ENCODE measurements around the gene SYCN.

The SYCN gene

DNA sequence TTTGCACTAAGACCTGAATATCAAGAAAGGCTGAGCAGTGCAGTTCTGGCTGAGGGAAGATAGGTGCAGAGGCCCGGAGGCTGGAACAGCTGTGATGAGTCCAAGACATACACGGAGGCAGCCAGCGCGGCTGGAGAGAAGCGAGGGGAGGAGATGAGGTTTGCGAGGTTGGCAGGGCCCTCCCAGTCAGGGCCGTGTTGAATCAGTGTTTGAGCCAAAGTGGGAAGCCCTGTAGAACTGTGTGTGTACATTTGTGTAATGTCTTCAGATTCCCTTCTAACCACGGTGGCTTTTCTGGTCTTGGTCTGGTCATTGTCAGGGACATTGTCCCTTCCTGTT is 43.6 kb downstream of the SYCN start:
- Histone ChIP-seq H3K9ac (ENCODE audit: low read length) (no peak overlapping the region), H3K9me3 (ENCODE audit: control insufficient read depth, insufficient read depth, low read depth, low read length) (no peaks in the 10 kb centered on the region), H3K27ac (ENCODE audit: low read depth, low read length) (no peak overlapping the region), H3K4me1 (ENCODE audit: control insufficient read depth, insufficient read depth, low read length) (peaks cover 13% of the 10 kb centered on the region), H3K27me3 (ENCODE audit: control insufficient read depth, insufficient read depth, low read length) (no peaks in the 10 kb centered on the region), H3K4me3 (ENCODE audit: low read depth, low read length) (no peak overlapping the region), H3K36me3 (ENCODE audit: control insufficient read depth, insufficient read depth, low read length) (peaks cover 5% of the 10 kb centered on the region; the same call in 1 of the 2 replicates)

DNA sequence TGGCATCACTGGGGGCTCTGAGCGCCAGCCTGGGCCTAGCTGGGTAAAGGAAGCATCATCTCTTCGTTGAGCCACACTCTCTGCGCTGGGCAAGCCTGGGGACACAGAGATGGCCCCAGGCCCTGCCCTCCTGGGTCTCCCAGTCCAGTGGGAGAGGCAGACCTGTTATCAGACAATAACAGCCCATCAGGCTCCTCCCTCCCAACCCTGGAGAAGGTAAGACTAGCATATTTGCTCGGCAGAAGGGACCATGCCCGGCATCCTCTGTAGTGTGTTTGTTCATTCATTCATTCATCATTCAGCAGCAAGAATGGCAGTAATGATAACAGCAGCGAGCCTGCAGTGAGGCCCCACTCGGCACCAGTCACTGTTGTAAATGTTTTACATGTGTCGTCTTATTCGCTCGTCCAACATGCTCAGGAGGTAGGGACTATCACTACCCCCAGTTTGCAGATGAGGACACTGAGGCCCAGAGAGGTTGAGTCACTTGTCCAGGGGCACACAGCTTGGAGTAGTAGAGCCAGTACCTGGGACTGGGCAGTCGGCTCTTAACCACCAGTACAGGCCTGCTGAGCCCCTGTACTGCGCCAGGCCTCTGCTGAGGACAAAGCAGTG is 45.3 kb downstream of the SYCN start:
- Histone ChIP-seq H3K36me3 (ENCODE audit: control insufficient read depth, insufficient read depth, low read length) (peaks cover 5% of the 10 kb centered on the region; the same call in 1 of the 2 replicates), H3K27ac (ENCODE audit: low read depth, low read length) (no peak overlapping the region)

DNA sequence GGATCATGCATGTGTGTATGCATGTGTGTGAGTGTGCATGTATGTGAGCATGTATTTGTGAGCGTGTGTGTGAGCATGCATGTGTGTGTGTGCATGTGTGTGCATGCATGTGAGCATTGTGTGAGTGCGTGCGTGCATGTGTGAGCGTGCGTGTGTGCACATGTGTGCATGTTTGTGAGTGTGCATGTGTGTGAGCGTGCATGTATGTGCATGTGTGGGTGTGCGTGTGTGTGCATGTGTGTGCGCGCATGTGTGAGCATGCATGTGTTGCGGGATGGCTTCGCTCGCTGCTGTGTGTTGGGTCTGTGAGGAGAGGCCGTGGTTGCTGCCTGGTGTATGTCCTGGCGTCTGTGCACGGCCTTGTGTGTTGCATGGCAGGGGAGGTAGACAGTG is 46.1 kb downstream of the SYCN start:
- Histone ChIP-seq H3K36me3 (ENCODE audit: control insufficient read depth, insufficient read depth, low read length) (peaks cover 5% of the 10 kb centered on the region; the same call in 1 of the 2 replicates), H3K27ac (ENCODE audit: low read depth, low read length) (no peak overlapping the region), H3K9ac (ENCODE audit: low read length) (no peak overlapping the region), H3K4me3 (ENCODE audit: low read depth, low read length) (no peak overlapping the region), H3K9me3 (ENCODE audit: control insufficient read depth, insufficient read depth, low read depth, low read length) (no peaks in the 10 kb centered on the region), H3K27me3 (ENCODE audit: control insufficient read depth, insufficient read depth, low read length) (no peaks in the 10 kb centered on the region), H3K4me1 (ENCODE audit: control insufficient read depth, insufficient read depth, low read length) (peaks cover 28% of the 10 kb centered on the region)

More for the DNA sequence above, 45.3 kb downstream of the SYCN start:
- H3K9me3 ChIP-seq (ENCODE audit: control insufficient read depth, insufficient read depth, low read depth, low read length) = no peaks in the 10 kb centered on the region
- H3K9ac ChIP-seq (ENCODE audit: low read length) = no peak overlapping the region
- no peaks in the 10 kb centered on the region for H3K27me3 ChIP-seq (ENCODE audit: control insufficient read depth, insufficient read depth, low read length)
- H3K4me3 ChIP-seq (ENCODE audit: low read depth, low read length) = no peak overlapping the region
- H3K4me1 ChIP-seq (ENCODE audit: control insufficient read depth, insufficient read depth, low read length) = peaks cover 29% of the 10 kb centered on the region

DNA sequence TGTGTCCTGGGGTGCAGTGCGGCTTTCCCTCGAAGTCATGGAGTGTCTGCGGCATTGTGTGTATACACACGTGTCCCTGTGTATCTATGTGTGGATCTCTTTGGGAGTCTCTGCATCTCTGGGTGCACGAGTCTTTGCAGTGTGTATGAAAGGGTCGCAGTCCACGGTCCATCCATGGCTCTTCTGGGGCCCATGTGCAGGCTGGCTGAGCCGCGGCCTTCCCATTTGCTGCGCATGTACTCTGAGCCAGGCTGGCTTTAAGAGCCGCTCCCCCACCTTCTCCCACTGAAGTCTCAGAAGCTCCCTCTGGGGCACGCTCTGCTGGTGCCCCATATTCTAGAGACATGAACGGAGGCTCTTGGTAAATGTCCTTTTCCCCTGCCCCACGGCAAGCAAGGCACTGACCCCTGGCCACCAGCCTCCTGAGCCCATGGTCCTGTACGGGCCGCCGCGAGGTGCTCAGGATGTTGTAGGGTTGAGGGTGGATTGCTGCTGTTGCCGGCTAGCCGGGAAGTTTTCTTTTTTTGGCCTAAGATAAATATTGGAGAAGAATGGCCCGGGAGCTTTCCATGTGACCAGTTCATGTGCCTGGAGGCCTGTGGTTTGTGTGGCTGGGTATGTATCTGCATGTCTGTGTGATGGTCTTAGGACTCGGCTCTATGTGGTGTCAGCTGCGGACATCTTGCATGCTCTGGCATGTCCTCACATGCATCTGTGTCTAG is 46.6 kb downstream of the SYCN start:
- Histone ChIP-seq H3K9ac (ENCODE audit: low read length) (no peak overlapping the region), H3K4me1 (ENCODE audit: control insufficient read depth, insufficient read depth, low read length) (peaks cover 23% of the 10 kb centered on the region), H3K27me3 (ENCODE audit: control insufficient read depth, insufficient read depth, low read length) (no peaks in the 10 kb centered on the region), H3K27ac (ENCODE audit: low read depth, low read length) (no peak overlapping the region), H3K36me3 (ENCODE audit: control insufficient read depth, insufficient read depth, low read length) (peaks cover 5% of the 10 kb centered on the region; the same call in 1 of the 2 replicates), H3K4me3 (ENCODE audit: low read depth, low read length) (no peak overlapping the region), H3K9me3 (ENCODE audit: control insufficient read depth, insufficient read depth, low read depth, low read length) (no peaks in the 10 kb centered on the region)

DNA sequence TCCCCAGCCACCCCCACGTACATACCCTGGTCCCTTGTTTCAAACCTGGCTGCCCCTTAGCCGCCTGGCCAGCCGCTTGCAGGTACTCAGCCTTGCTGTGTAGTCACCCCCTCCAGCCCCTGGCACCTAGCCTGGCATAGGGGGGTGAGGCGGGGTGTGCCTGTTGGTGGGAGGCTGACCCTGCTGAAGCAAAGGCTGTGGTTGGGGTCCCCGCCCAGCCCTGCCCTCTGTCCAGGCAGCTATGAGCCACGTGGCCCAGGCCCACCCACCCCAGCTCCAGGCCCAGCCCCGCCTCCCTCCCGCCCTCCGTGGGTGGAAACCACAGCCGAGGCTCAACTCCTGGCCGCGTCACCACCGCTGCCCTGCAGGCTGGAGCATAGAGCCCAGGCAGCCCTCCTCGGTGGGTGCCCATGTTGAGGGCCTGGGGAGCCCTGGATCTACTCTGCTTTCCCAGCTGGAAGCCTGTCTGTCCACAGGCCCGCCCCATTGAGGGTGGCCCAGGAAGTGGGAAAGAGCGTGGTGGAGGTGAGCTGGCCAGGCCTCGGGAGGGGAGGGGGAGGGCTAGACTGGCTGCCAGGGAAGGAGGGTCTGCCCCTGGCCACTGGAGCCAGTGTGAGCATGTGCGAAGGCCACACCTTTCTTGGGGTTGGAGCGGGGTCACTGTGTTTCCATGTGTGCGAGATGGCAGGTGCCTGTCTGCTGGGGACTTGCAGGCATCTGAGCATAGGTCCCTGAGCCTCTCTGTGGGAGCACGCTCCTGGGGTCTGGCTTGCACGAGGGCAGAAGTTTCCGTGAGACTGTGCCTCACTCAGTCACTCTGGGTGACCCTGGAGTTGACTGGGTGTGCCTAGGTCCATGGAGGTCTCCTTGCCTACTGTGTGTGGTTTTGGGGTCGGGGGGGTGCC is 47.5 kb downstream of the SYCN start:
- H3K4me3 ChIP-seq (ENCODE audit: low read depth, low read length) = no peak overlapping the region
- H3K27me3 ChIP-seq (ENCODE audit: control insufficient read depth, insufficient read depth, low read length) = no peaks in the 10 kb centered on the region
- no peak overlapping the region for H3K9ac ChIP-seq (ENCODE audit: low read length)
- no peak overlapping the region for H3K27ac ChIP-seq (ENCODE audit: low read depth, low read length)
- H3K36me3 ChIP-seq (ENCODE audit: control insufficient read depth, insufficient read depth, low read length) = peaks cover 5% of the 10 kb centered on the region; the same call in 1 of the 2 replicates
- peaks cover 22% of the 10 kb centered on the region for H3K4me1 ChIP-seq (ENCODE audit: control insufficient read depth, insufficient read depth, low read length)
- H3K9me3 ChIP-seq (ENCODE audit: control insufficient read depth, insufficient read depth, low read depth, low read length) = no peaks in the 10 kb centered on the region

DNA sequence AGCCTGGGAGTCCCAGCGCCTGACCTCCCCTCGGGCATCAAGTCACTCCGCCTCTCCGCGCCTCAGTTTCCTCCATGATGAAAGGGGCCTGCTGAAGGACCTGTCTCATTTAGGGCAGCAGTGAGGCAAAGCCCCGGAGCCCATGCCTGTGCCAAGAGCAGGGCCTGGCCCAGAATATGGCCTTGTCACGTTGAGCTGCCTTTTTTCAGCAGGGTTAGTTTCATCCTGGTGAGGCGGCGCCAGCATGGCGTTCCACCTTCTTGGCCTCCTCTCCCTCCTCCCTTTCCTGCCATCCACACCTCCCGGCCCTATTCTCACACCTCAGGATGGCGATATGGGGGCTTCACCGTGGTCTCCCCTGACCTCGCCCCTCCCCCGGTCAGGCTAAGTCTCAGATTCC is 48.3 kb downstream of the SYCN start:
- Histone ChIP-seq H3K4me1 (ENCODE audit: control insufficient read depth, insufficient read depth, low read length) (peaks cover 22% of the 10 kb centered on the region), H3K4me3 (ENCODE audit: low read depth, low read length) (no peak overlapping the region)

DNA sequence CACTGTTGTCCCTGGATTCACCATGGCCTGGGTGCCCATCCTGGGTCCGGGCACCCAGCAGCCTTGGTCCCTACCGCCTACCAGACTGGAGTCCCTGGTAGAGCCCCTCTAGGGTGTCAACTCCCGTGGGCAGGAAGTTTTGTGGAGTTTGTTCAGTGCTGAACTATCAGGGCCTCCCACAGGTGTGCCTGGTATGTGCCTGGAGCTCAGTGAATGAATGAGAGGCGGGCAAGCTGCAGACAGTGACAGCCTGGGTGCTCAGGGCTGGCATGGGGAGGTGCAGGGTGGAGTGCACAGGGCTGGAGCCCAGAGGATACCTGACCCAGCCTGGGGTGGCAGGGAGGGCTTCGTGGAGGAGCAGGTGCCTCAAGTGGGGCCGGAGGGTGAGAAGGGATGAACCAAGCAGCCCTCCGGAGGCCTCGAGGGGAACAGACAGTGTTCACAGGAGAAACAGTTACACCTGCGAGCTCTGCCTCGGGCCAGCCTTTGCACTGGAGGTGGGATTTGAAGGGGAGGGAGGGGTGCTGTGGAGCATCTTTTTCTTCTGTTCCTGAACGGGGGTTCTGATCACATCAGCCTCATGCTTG is 48.9 kb downstream of the SYCN start:
- Histone ChIP-seq H3K9me3 (ENCODE audit: control insufficient read depth, insufficient read depth, low read depth, low read length) (no peaks in the 10 kb centered on the region), H3K27ac (ENCODE audit: low read depth, low read length) (no peak overlapping the region), H3K36me3 (ENCODE audit: control insufficient read depth, insufficient read depth, low read length) (peaks cover 5% of the 10 kb centered on the region; the same call in 1 of the 2 replicates), H3K4me1 (ENCODE audit: control insufficient read depth, insufficient read depth, low read length) (peaks cover 24% of the 10 kb centered on the region), H3K4me3 (ENCODE audit: low read depth, low read length) (no peak overlapping the region), H3K9ac (ENCODE audit: low read length) (no peak overlapping the region), H3K27me3 (ENCODE audit: control insufficient read depth, insufficient read depth, low read length) (no peaks in the 10 kb centered on the region)

More for the DNA sequence above, 48.3 kb downstream of the SYCN start:
- peaks cover 5% of the 10 kb centered on the region; the same call in 1 of the 2 replicates for H3K36me3 ChIP-seq (ENCODE audit: control insufficient read depth, insufficient read depth, low read length)
- no peak overlapping the region for H3K27ac ChIP-seq (ENCODE audit: low read depth, low read length)
- H3K9me3 ChIP-seq (ENCODE audit: control insufficient read depth, insufficient read depth, low read depth, low read length) = no peaks in the 10 kb centered on the region
- H3K27me3 ChIP-seq (ENCODE audit: control insufficient read depth, insufficient read depth, low read length) = no peaks in the 10 kb centered on the region
- no peak overlapping the region for H3K9ac ChIP-seq (ENCODE audit: low read length)

DNA sequence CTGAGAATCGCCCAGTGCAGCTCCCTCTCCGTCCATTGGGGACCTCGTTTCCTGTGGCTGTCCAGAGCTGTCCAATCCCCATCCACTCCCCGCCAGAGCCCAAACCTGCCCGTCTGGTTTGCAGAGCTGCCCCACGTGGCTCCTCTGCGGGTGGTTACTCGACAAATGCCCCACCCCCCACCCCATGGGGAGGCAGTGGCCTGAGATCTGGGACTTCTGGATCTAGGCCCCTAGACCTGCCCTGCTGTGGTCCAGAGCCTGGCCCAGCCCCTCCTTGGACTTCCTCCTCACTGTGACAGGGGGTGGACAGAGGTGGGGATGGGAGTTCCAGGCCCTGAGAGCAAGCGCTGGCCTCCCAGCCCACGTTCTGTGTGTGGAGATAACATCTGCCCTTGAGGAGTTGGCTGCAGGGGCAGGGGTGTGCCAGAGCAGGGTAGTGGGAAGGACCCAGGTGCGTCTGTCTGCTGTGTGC is 49.4 kb downstream of the SYCN start:
- no peak overlapping the region for H3K4me3 ChIP-seq (ENCODE audit: low read depth, low read length)
- H3K27me3 ChIP-seq (ENCODE audit: control insufficient read depth, insufficient read depth, low read length) = no peaks in the 10 kb centered on the region
- H3K9me3 ChIP-seq (ENCODE audit: control insufficient read depth, insufficient read depth, low read depth, low read length) = no peaks in the 10 kb centered on the region
- H3K9ac ChIP-seq (ENCODE audit: low read length) = no peak overlapping the region
- peaks cover 27% of the 10 kb centered on the region for H3K4me1 ChIP-seq (ENCODE audit: control insufficient read depth, insufficient read depth, low read length)
- no peak overlapping the region for H3K27ac ChIP-seq (ENCODE audit: low read depth, low read length)
- H3K36me3 ChIP-seq (ENCODE audit: control insufficient read depth, insufficient read depth, low read length) = peaks cover 5% of the 10 kb centered on the region; the same call in 1 of the 2 replicates

DNA sequence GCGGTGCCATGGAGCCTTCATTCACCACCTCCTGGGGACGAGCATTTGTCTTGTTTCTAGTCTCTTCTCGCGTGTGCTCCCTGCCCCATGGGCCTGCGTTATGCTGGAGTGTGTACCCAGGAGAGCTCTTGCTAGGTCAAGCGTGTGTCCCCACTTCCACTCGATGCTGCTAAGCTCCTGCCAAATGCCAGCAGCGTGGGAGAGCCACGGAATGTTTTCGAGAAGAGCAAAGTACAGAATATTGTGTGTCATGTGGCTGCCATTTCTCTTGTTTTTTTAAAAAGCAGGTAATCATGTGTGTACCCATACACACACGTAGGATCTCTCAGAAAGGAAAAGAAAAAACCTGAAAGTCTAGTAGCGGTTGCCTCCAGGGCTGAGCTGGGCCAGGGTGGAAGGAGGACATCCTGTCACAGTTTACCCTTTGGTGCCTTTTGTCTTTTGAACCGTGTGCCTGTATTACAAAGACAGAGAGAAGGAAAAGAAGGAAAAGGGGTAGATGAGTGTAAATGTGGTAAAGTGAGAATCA is 49.9 kb downstream of the SYCN start:
- Histone ChIP-seq H3K36me3 (ENCODE audit: control insufficient read depth, insufficient read depth, low read length) (peaks cover 6% of the 10 kb centered on the region; the same call in 1 of the 2 replicates), H3K27me3 (ENCODE audit: control insufficient read depth, insufficient read depth, low read length) (no peaks in the 10 kb centered on the region), H3K27ac (ENCODE audit: low read depth, low read length) (no peak overlapping the region), H3K4me1 (ENCODE audit: control insufficient read depth, insufficient read depth, low read length) (peaks cover 27% of the 10 kb centered on the region), H3K9me3 (ENCODE audit: control insufficient read depth, insufficient read depth, low read depth, low read length) (peaks cover under 1% of the 10 kb centered on the region; the same call in 1 of the 2 replicates), H3K4me3 (ENCODE audit: low read depth, low read length) (no peak overlapping the region), H3K9ac (ENCODE audit: low read length) (no peak overlapping the region)
